Memory B cell (primary cell): ENCODE results near the gene FASTKD3.

ENCODE experiments used
- ATAC-seq: fragments of 150-1000 bp; cut with Tn5 transposase; 2 replicates; pipeline ENCODE4 v1.10.0; 2021; ENCODE audit warnings: low read depth, mild to moderate bottlenecking, moderate library complexity
- DNase-seq, 2 donors: peaks; one replicate each; pipeline ENCODE4 v3.0.0; 2022; ENCODE audit warnings: low spot score in 2 of 2
- H3K27ac Mint-ChIP-seq: one replicate; pipeline ENCODE4 v1.8.0; 2022; ENCODE audit warnings: mild to moderate bottlenecking, moderate library complexity, mixed read lengths
- H3K27me3 Mint-ChIP-seq: one replicate; pipeline ENCODE4 v1.8.0; 2022; ENCODE audit warnings: mixed read lengths
- H3K36me3 Mint-ChIP-seq: one replicate; pipeline ENCODE4 v1.8.0; 2022; ENCODE audit warnings: mild to moderate bottlenecking, mixed read lengths
- H3K4me1 Mint-ChIP-seq: one replicate; pipeline ENCODE4 v1.8.0; 2022; ENCODE audit warnings: mixed read lengths
- H3K4me3 Mint-ChIP-seq: one replicate; pipeline ENCODE4 v1.8.0; 2022; ENCODE audit warnings: mild to moderate bottlenecking, moderate library complexity, mixed read lengths
- H3K9me3 Mint-ChIP-seq: one replicate; pipeline ENCODE4 v1.8.0; 2022; ENCODE audit warnings: mixed read lengths

The FASTKD3 gene

GRCh38 chr5:7822449-7822848 is 46.4 kb downstream of the FASTKD3 start:
- H3K4me1 Mint-ChIP-seq = no peaks in the 10 kb centered on the region
- DNase-seq = no peak

GRCh38 chr5:7816535-7816901 is 52.3 kb downstream of the FASTKD3 start:
- H3K4me3 Mint-ChIP-seq = no peak overlapping the region
- DNase-seq (no peak), ATAC-seq (no peak)
- peaks cover 5% of the 10 kb centered on the region for H3K4me1 Mint-ChIP-seq
- H3K36me3 Mint-ChIP-seq = no peaks in the 10 kb centered on the region
- peaks cover 28% of the 10 kb centered on the region for H3K27me3 Mint-ChIP-seq
- H3K9me3 Mint-ChIP-seq = no peaks in the 10 kb centered on the region
- no peak overlapping the region for H3K27ac Mint-ChIP-seq

More at GRCh38 chr5:7822449-7822848, 46.4 kb downstream of the FASTKD3 start:
- Mint-ChIP-seq H3K9me3 (no peaks in the 10 kb centered on the region), H3K4me3 (no peak overlapping the region), H3K27me3 (peaks cover 10% of the 10 kb centered on the region), H3K36me3 (no peaks in the 10 kb centered on the region), H3K27ac (no peak overlapping the region)
- ATAC-seq = no peak

DNA sequence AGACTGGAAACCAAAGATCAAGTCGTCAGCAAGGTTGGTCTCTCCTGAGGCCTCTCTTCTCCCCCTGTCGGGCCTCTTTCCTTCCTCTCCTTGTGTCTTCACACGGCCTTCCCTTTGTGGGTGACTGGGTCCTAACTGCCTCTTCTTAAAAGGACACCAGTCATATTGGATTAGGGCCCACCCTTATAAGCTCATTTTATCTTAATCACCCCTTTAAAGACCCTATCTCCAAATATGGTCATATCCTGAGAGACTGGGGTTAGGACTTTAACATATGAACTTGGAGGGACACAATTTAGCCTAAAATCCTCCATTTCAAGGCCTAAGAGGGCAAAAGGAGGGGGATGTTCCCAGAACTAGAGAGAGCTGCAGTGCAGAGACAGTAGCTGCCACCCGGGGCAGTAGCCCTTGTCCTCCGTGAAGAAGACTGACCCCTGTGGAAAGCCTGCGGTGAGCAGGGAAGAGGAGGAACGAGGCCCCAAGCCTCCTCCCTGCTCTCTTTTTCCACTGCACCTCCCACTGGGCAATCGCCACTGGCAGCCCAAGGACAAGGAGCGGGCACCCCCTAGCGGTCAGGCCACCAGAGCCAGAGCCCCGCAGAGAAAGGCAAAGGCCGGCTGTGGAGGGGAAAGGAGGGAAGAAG is 52.8 kb downstream of the FASTKD3 start:
- Mint-ChIP-seq H3K4me1 (peaks cover 5% of the 10 kb centered on the region), H3K9me3 (no peaks in the 10 kb centered on the region), H3K4me3 (no peak overlapping the region), H3K36me3 (no peaks in the 10 kb centered on the region), H3K27ac (no peak overlapping the region), H3K27me3 (peaks cover 27% of the 10 kb centered on the region)
- ATAC-seq = peak; percentile 59
- peak; percentile 28 to 41 for DNase-seq

- Mint-ChIP-seq H3K27ac (no peak overlapping the region), H3K4me1 (peaks cover 5% of the 10 kb centered on the region), H3K27me3 (peaks cover 25% of the 10 kb centered on the region), H3K4me3 (no peak overlapping the region), H3K9me3 (no peaks in the 10 kb centered on the region), H3K36me3 (no peaks in the 10 kb centered on the region)
- ATAC-seq (no peak), DNase-seq (no peak)
Measured at GRCh38 chr5:7814816-7815215, 54.0 kb downstream of the FASTKD3 start.

GRCh38 chr5:7813576-7813975 is 55.3 kb downstream of the FASTKD3 start:
- Mint-ChIP-seq H3K27ac (no peak overlapping the region), H3K4me1 (peaks cover 5% of the 10 kb centered on the region), H3K4me3 (no peak overlapping the region), H3K27me3 (peaks cover 22% of the 10 kb centered on the region), H3K36me3 (no peaks in the 10 kb centered on the region), H3K9me3 (no peaks in the 10 kb centered on the region)
- ATAC-seq (no peak), DNase-seq (no peak)

DNA sequence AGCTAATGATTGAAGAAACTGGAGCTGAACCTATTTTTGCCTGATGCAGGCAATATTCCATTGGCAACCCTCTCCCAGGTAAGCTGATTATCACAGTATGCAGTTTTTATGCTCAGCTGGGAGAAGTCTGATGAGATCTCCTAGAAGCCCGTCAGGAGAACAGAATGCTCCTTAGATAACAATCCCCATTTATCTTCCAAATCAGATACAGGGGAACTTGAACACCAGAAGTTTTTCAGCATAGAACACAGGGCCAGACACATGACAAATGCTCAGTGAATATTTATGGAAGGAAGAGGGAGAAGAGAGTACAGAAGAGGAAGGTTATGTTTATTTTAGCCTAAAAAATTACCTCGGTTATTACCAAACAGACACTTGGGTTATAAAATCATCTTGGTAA is 55.8 kb downstream of the FASTKD3 start:
- ATAC-seq (no peak), DNase-seq (no peak)
- Mint-ChIP-seq H3K4me3 (no peak overlapping the region), H3K27me3 (peaks cover 22% of the 10 kb centered on the region), H3K9me3 (no peaks in the 10 kb centered on the region), H3K36me3 (no peaks in the 10 kb centered on the region), H3K27ac (no peak overlapping the region), H3K4me1 (peaks cover 5% of the 10 kb centered on the region)

- Mint-ChIP-seq H3K27me3 (peaks cover 20% of the 10 kb centered on the region), H3K4me1 (peaks cover 5% of the 10 kb centered on the region), H3K9me3 (no peaks in the 10 kb centered on the region), H3K4me3 (no peak overlapping the region), H3K36me3 (no peaks in the 10 kb centered on the region), H3K27ac (no peak overlapping the region)
- DNase-seq (no peak), ATAC-seq (no peak)
Measured at GRCh38 chr5:7811715-7812114, 57.1 kb downstream of the FASTKD3 start.
